SK-N-SH (cell line): ENCODE measurements around the gene KRT4. TPM values are rescaled to one million over a fixed set of nuclear protein-coding genes. Genes with fewer than 3 reads are reported as not detected.
"Not testable (repeated sequence)": the region's sequence is repeated elsewhere in the genome, so short reads cannot be mapped to it uniquely, and the experiment has no call there.

Source experiments
- CTCF ChIA-PET: fragments of 300-600, 350-600 bp; formaldehyde crosslinking; extraction: SDS; loops from one replicate; lab custom pipeline; 2021; lab: Yijun Ruan, JAX
- POLR2A ChIA-PET: fragments of 350-600 bp; sonication (Branson Sonifier 250); formaldehyde crosslinking; extraction: SDS; loops from one replicate; lab custom pipeline; 2020; ENCODE audit warnings: antibody characterized with exemption, inconsistent platforms; lab: Yijun Ruan, JAX
- DNase-seq: peaks from one replicate; pipeline ENCODE4 v3.0.0; 2012
- H2AFZ ChIP-seq: fragments of 200-600 bp; sonication (generic); 2 replicates; pipeline ENCODE4 v1.8.1; 2016; ENCODE audit warnings: antibody characterized with exemption, mild to moderate bottlenecking, low read depth
- H3F3A ChIP-seq: fragments of 200-600 bp; sonication (generic); replicated peaks from 2 replicates; pipeline ENCODE3; 2016; ENCODE audit warnings: antibody characterized with exemption, mild to moderate bottlenecking; ENCODE audit not compliant: insufficient read depth
- H3K27ac ChIP-seq, 2 experiments: fragments of 200-500 bp in 1 of 2; fragments of 200-600 bp in 1 of 2; sonication (Bioruptor generic) in 1 of 2; sonication (generic), shearing (Covaris generic) in 1 of 2; 2 replicates each; pipeline versions ENCODE4 v1.5.1 to v1.6.1; 2014 to 2016; ENCODE audit warnings: low read depth in 2 of 2, inconsistent platforms in 1 of 2, low read length in 1 of 2, mild to moderate bottlenecking in 1 of 2, mixed read lengths in 1 of 2
- H3K27me3 ChIP-seq: fragments of 200-600 bp; sonication (generic), shearing (Covaris generic); 2 replicates; pipeline ENCODE4 v1.6.1; 2016; ENCODE audit warnings: mixed run types; ENCODE audit not compliant: insufficient read depth
- H3K36me3 ChIP-seq, 2 experiments: fragments of 200-500 bp in 1 of 2; fragments of 200-600 bp in 1 of 2; sonication (Bioruptor generic) in 1 of 2; sonication (generic) in 1 of 2; replicated peaks in 1 of 2; 2 replicates each; pipeline versions ENCODE3 to v1.5.1; 2014 to 2016; ENCODE audit warnings: low read length in 1 of 2, mild to moderate bottlenecking in 1 of 2; ENCODE audit not compliant: insufficient read depth in 2 of 2, control insufficient read depth in 1 of 2
- H3K4me1 ChIP-seq, 2 experiments: fragments of 200-500 bp in 1 of 2; fragments of 200-600 bp in 1 of 2; sonication (Bioruptor generic) in 1 of 2; sonication (generic), shearing (Covaris generic) in 1 of 2; 2 replicates each; pipeline versions ENCODE4 v1.5.1 to v1.6.1; 2014 to 2016; ENCODE audit warnings: low read depth in 1 of 2, low read length in 1 of 2, mixed run types in 1 of 2; ENCODE audit not compliant: insufficient read depth in 2 of 2, control insufficient read depth in 1 of 2
- H3K4me2 ChIP-seq: fragments of 200-600 bp; sonication (generic), shearing (Covaris generic); 2 replicates; pipeline ENCODE4 v1.6.1; 2017; ENCODE audit warnings: mixed run types
- H3K4me3 ChIP-seq, 2 experiments: fragments of 200-500 bp in 1 of 2; fragments of 200-600 bp in 1 of 2; sonication (Bioruptor generic) in 1 of 2; sonication (generic), shearing (Covaris generic) in 1 of 2; 2 replicates each; pipeline versions ENCODE4 v1.5.1 to v1.8.1; 2014 to 2016; ENCODE audit warnings: low read depth in 2 of 2, inconsistent platforms in 1 of 2, low read length in 1 of 2, mild to moderate bottlenecking in 1 of 2, mixed read lengths in 1 of 2, moderate library complexity in 1 of 2
- H3K79me2 ChIP-seq: fragments of 200-600 bp; sonication (generic); 2 replicates; pipeline ENCODE4 v1.8.1; 2017; ENCODE audit warnings: mild to moderate bottlenecking; ENCODE audit not compliant: insufficient read depth
- H3K9ac ChIP-seq: fragments of 200-600 bp; sonication (generic); 2 replicates; pipeline ENCODE4 v1.6.1; 2017; ENCODE audit warnings: mixed run types
- H3K9me2 ChIP-seq: fragments of 200-600 bp; sonication (generic); 2 replicates; pipeline ENCODE4 v1.6.1; 2017; ENCODE audit warnings: mixed run types
- H3K9me3 ChIP-seq: fragments of 200-600 bp; sonication (generic); 2 replicates; pipeline ENCODE4 v1.6.1; 2017; ENCODE audit warnings: mixed run types, mild to moderate bottlenecking, moderate library complexity
- H4K20me1 ChIP-seq: fragments of 200-600 bp; sonication (generic); 2 replicates; pipeline ENCODE4 v1.6.1; 2017; ENCODE audit warnings: mild to moderate bottlenecking, mixed run types; ENCODE audit not compliant: insufficient read depth
- CHD2 ChIP-seq: fragments of 150-350 bp; IDR thresholded peaks from 2 replicates; pipeline ENCODE4 v1.6.1; 2018; ENCODE audit warnings: low read length; ENCODE audit not compliant: partially characterized antibody
- EZH2phosphoT487 ChIP-seq: fragments of 200-600 bp; sonication (generic); IDR thresholded peaks from 2 replicates; pipeline ENCODE4 v1.6.1; 2017; ENCODE audit warnings: low read depth, mixed run types, mild to moderate bottlenecking, antibody characterized with exemption, moderate library complexity, borderline replicate concordance
- FOSL2 ChIP-seq: IDR thresholded peaks from 2 replicates; pipeline ENCODE4 v1.4.0; 2012; ENCODE audit warnings: low read depth, mild to moderate bottlenecking, moderate library complexity, borderline replicate concordance
- FOXM1 ChIP-seq: IDR thresholded peaks from 2 replicates; pipeline ENCODE4 v1.4.0; 2012; ENCODE audit warnings: low read depth, mild to moderate bottlenecking
- MEF2A ChIP-seq: IDR thresholded peaks from 2 replicates; pipeline ENCODE4 v1.4.0; 2012; ENCODE audit warnings: low read depth, borderline replicate concordance
- POLR2AphosphoS5 ChIP-seq: IDR thresholded peaks from 2 replicates; pipeline ENCODE4 v1.6.1; 2012; ENCODE audit warnings: low read depth, low read length
- RAD21 ChIP-seq: IDR thresholded peaks from 2 replicates; pipeline ENCODE4 v1.6.1; 2012; ENCODE audit warnings: mild to moderate bottlenecking, low read length
- RFX5 ChIP-seq: IDR thresholded peaks from 2 replicates; pipeline ENCODE4 v1.6.1; 2012; ENCODE audit warnings: mild to moderate bottlenecking, improper control_type of control experiment, low read length
- RXRA ChIP-seq: IDR thresholded peaks from 2 replicates; pipeline ENCODE4 v1.4.0; 2012; ENCODE audit warnings: low read depth, mild to moderate bottlenecking, borderline replicate concordance
- SIN3A ChIP-seq: IDR thresholded peaks from 2 replicates; pipeline ENCODE4 v1.6.1; 2012; ENCODE audit warnings: low read depth, mild to moderate bottlenecking, low read length, moderate library complexity, borderline replicate concordance
- SMC3 ChIP-seq: IDR thresholded peaks from 2 replicates; pipeline ENCODE4 v1.6.1; 2012; ENCODE audit warnings: low read depth, low read length, improper control_type of control experiment
- TEAD4 ChIP-seq: IDR thresholded peaks from 2 replicates; pipeline ENCODE4 v1.4.0; 2012; ENCODE audit warnings: mild to moderate bottlenecking, borderline replicate concordance; ENCODE audit not compliant: insufficient read depth
- WGBS: methylation state at CpG from one replicate; pipeline ENCODE4 v1.1.6; 2017; ENCODE audit warnings: low lambda C conversion rate; 5-methylcytosine and 5-hydroxymethylcytosine counted together
- polyA plus RNA-seq, 3 experiments: library from polyadenylated mRNA; depleted of rRNA; stranded (reverse); fragments of >200 nt; gene quantifications; 2 replicates each; pipeline ENCODE4 v1.2.3, GENCODE V29; 2012
- TF ChIP-seq, protein P1 (sequence below): IDR thresholded peaks from 2 replicates; pipeline ENCODE4; 2012
- TF ChIP-seq, protein P2 (sequence below): IDR thresholded peaks from 2 replicates; pipeline ENCODE4 v1.4.0; 2012; ENCODE audit warnings: low read depth, borderline replicate concordance
- TF ChIP-seq, protein P3 (sequence below): IDR thresholded peaks from 2 replicates; pipeline ENCODE4 v1.4.0; 2012; ENCODE audit warnings: low read depth, borderline replicate concordance
- TF ChIP-seq, protein P4 (sequence below): IDR thresholded peaks from 2 replicates; pipeline ENCODE4 v1.6.1; 2012; ENCODE audit warnings: mild to moderate bottlenecking, low read depth, low read length, moderate library complexity
- TF ChIP-seq, protein P5 (sequence below): fragments of 200-600 bp; sonication (generic); IDR thresholded peaks from 2 replicates; pipeline ENCODE4 v1.6.1; 2017; ENCODE audit warnings: antibody characterized with exemption, mild to moderate bottlenecking, moderate library complexity
- TF ChIP-seq, protein P6 (sequence below): fragments of 150-350 bp; IDR thresholded peaks from 2 replicates; pipeline ENCODE4 v1.6.1; 2017; ENCODE audit warnings: antibody characterized with exemption, low read length, low read depth, borderline replicate concordance

KRT4 gene
- polyA plus RNA-seq, 1 of the 3 experiments (the other 2 are of a cell fraction) = not detected

DNA sequence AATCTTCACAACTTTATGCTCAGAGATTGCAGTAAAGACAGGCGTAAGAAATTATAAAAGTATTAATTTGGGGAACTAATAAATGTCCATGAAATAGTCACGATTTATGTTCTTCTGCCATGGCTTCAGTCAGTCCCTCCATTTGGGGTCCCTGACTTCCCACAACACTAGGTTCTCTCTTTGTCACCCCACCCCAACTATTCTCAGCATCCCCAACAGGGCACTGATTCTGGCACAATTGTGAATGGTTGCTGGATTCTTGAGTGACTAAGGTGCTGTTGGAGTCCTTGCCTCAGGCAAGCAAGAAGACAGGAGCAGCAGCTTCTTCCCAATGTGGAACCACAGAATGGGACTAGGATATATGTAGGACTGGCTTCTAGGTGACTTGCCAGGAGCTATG is 52.1 kb downstream of the KRT4 start:
- 30% methylated on average over 2 of the region's 2 CpGs for WGBS
- H3K4me3 ChIP-seq = no peak overlapping the region
- no peaks in the 10 kb centered on the region for H4K20me1 ChIP-seq
- no peak for DNase-seq
- no peaks in the 10 kb centered on the region for H3K4me1 ChIP-seq
- no peaks in the 10 kb centered on the region for H3K36me3 ChIP-seq
- H3K27ac ChIP-seq = no peak overlapping the region
- no peak overlapping the region for H3K9ac ChIP-seq
- CTCF ChIA-PET = no interaction called here
- H3K9me2 ChIP-seq = no peaks in the 10 kb centered on the region
- H3K9me3 ChIP-seq = no peaks in the 10 kb centered on the region
- H3K79me2 ChIP-seq = no peaks in the 10 kb centered on the region
- no peak overlapping the region for H2AFZ ChIP-seq
- H3K4me2 ChIP-seq = no peak overlapping the region
- no peaks in the 10 kb centered on the region for H3F3A ChIP-seq
- POLR2A ChIA-PET = no interaction called here
- TF ChIP-seq RAD21 (no peak), MEF2A (no peak), SIN3A (no peak), TEAD4 (no peak), CHD2 (no peak), RFX5 (no peak), POLR2AphosphoS5 (no peak), FOXM1 (no peak), FOSL2 (no peak), SMC3 (no peak), EZH2phosphoT487 (no peak), RXRA (no peak)
- TF ChIP-seq, protein P1, sequence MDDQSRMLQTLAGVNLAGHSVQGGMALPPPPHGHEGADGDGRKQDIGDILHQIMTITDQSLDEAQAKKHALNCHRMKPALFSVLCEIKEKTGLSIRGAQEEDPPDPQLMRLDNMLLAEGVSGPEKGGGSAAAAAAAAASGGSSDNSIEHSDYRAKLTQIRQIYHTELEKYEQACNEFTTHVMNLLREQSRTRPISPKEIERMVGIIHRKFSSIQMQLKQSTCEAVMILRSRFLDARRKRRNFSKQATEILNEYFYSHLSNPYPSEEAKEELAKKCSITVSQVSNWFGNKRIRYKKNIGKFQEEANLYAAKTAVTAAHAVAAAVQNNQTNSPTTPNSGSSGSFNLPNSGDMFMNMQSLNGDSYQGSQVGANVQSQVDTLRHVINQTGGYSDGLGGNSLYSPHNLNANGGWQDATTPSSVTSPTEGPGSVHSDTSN = no peak
- TF ChIP-seq, protein P2, sequence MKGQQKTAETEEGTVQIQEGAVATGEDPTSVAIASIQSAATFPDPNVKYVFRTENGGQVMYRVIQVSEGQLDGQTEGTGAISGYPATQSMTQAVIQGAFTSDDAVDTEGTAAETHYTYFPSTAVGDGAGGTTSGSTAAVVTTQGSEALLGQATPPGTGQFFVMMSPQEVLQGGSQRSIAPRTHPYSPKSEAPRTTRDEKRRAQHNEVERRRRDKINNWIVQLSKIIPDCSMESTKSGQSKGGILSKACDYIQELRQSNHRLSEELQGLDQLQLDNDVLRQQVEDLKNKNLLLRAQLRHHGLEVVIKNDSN = no peak
- TF ChIP-seq, protein P3, sequence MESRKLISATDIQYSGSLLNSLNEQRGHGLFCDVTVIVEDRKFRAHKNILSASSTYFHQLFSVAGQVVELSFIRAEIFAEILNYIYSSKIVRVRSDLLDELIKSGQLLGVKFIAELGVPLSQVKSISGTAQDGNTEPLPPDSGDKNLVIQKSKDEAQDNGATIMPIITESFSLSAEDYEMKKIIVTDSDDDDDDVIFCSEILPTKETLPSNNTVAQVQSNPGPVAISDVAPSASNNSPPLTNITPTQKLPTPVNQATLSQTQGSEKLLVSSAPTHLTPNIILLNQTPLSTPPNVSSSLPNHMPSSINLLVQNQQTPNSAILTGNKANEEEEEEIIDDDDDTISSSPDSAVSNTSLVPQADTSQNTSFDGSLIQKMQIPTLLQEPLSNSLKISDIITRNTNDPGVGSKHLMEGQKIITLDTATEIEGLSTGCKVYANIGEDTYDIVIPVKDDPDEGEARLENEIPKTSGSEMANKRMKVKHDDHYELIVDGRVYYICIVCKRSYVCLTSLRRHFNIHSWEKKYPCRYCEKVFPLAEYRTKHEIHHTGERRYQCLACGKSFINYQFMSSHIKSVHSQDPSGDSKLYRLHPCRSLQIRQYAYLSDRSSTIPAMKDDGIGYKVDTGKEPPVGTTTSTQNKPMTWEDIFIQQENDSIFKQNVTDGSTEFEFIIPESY = no peak
- TF ChIP-seq, protein P4, sequence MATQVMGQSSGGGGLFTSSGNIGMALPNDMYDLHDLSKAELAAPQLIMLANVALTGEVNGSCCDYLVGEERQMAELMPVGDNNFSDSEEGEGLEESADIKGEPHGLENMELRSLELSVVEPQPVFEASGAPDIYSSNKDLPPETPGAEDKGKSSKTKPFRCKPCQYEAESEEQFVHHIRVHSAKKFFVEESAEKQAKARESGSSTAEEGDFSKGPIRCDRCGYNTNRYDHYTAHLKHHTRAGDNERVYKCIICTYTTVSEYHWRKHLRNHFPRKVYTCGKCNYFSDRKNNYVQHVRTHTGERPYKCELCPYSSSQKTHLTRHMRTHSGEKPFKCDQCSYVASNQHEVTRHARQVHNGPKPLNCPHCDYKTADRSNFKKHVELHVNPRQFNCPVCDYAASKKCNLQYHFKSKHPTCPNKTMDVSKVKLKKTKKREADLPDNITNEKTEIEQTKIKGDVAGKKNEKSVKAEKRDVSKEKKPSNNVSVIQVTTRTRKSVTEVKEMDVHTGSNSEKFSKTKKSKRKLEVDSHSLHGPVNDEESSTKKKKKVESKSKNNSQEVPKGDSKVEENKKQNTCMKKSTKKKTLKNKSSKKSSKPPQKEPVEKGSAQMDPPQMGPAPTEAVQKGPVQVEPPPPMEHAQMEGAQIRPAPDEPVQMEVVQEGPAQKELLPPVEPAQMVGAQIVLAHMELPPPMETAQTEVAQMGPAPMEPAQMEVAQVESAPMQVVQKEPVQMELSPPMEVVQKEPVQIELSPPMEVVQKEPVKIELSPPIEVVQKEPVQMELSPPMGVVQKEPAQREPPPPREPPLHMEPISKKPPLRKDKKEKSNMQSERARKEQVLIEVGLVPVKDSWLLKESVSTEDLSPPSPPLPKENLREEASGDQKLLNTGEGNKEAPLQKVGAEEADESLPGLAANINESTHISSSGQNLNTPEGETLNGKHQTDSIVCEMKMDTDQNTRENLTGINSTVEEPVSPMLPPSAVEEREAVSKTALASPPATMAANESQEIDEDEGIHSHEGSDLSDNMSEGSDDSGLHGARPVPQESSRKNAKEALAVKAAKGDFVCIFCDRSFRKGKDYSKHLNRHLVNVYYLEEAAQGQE = no peak
- TF ChIP-seq, protein P5, sequence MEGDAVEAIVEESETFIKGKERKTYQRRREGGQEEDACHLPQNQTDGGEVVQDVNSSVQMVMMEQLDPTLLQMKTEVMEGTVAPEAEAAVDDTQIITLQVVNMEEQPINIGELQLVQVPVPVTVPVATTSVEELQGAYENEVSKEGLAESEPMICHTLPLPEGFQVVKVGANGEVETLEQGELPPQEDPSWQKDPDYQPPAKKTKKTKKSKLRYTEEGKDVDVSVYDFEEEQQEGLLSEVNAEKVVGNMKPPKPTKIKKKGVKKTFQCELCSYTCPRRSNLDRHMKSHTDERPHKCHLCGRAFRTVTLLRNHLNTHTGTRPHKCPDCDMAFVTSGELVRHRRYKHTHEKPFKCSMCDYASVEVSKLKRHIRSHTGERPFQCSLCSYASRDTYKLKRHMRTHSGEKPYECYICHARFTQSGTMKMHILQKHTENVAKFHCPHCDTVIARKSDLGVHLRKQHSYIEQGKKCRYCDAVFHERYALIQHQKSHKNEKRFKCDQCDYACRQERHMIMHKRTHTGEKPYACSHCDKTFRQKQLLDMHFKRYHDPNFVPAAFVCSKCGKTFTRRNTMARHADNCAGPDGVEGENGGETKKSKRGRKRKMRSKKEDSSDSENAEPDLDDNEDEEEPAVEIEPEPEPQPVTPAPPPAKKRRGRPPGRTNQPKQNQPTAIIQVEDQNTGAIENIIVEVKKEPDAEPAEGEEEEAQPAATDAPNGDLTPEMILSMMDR = no peak
- TF ChIP-seq, protein P6, sequence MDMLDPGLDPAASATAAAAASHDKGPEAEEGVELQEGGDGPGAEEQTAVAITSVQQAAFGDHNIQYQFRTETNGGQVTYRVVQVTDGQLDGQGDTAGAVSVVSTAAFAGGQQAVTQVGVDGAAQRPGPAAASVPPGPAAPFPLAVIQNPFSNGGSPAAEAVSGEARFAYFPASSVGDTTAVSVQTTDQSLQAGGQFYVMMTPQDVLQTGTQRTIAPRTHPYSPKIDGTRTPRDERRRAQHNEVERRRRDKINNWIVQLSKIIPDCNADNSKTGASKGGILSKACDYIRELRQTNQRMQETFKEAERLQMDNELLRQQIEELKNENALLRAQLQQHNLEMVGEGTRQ = no peak
- no peaks in the 10 kb centered on the region; the same call in 1 of the 2 replicates for H3K27me3 ChIP-seq

DNA sequence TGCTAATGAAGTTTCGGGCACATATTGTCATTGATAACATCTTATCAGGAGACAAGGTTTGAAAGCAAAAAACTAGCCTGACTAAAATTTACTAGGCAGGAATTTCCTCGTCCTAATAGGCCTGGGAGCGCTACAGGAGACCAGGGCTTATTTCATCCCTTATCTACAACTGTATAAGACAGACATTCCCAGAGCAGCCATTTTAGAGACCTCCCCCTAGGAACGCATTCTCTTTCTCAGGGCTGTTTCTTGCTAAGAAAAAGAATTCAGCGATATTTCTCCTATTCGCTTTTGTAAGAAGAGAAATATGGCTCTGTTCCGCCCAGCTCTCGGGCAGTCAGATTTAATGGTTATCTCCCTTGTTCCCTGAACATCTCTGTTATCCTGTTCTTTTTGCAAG is 52.7 kb downstream of the KRT4 start:
- POLR2A ChIA-PET, H4K20me1 ChIP-seq, H3K9me3 ChIP-seq, H3K27me3 ChIP-seq, H3K36me3 ChIP-seq, H3K27ac ChIP-seq, H3K4me2 ChIP-seq, H3K9me2 ChIP-seq, H3K4me1 ChIP-seq, H3K9ac ChIP-seq, H3K4me3 ChIP-seq, DNase-seq, CTCF ChIA-PET, H3K79me2 ChIP-seq, H2AFZ ChIP-seq, H3F3A ChIP-seq: not testable (repeated sequence)
- 29% methylated on average over 8 of the region's 8 CpGs for WGBS
